GM19372 (cell line): ENCODE measurements around the gene MAML1.

Experiments
- ATAC-seq: cut with Tn5 transposase; IDR thresholded peaks from one replicate; pipeline ENCODE4 v1.9.1; 2021; ENCODE audit warnings: mild to moderate bottlenecking, low read depth, moderate library complexity; ENCODE audit not compliant: unreplicated experiment

The MAML1 gene

DNA sequence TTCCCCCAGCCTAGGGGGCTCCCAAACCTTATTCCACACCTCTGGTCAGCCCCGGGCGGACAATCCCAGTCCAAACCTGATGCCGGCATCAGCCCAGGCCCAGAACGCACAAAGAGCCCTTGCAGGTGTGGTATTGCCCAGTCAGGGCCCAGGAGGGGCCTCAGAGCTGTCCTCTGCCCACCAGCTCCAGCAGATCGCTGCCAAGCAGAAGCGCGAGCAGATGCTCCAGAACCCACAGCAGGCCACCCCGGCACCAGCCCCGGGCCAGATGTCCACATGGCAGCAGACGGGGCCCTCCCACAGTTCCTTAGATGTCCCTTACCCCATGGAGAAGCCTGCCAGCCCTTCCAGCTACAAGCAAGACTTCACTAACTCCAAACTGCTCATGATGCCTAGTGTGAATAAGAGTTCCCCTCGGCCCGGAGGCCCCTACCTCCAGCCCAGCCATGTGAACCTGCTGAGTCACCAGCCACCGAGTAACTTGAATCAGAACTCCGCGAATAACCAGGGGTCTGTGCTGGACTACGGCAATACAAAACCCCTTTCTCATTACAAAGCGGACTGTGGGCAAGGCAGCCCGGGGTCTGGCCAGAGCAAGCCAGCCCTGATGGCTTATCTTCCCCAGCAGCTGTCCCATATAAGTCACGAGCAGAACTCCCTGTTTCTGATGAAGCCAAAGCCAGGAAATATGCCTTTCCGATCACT, 33.6 kb downstream of the MAML1 start:
- ATAC-seq = no peak

- ATAC-seq = no peak
Observed at GRCh38 chr5:179766726-179767455, 34.3 kb downstream of the MAML1 start.

GRCh38 chr5:179767496-179768100, 35.0 kb downstream of the MAML1 start:
- no peak for ATAC-seq

- ATAC-seq = no peak
Observed at GRCh38 chr5:179768326-179769085, 35.9 kb downstream of the MAML1 start.

GRCh38 chr5:179769271-179769670, 36.6 kb downstream of the MAML1 start:
- ATAC-seq = no peak

DNA sequence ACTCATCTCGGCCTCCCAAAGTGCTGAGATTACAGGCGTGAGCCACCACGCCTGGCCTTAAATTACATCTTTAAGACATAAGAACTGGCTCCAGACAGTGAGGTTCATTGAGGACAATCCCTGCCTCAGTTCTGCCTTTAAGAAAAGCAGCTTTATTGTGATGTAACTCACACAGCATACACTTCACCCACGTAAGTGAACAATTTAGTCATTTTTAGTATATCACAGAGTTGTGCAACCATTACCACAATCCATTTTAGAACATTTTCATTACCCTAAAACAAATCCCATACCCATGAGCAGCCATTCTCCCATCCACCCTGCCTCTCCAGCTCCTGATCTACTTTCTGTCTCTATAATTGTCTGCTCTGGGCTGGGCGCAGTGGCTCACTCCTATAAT, 37.2 kb downstream of the MAML1 start:
- ATAC-seq = no peak

DNA sequence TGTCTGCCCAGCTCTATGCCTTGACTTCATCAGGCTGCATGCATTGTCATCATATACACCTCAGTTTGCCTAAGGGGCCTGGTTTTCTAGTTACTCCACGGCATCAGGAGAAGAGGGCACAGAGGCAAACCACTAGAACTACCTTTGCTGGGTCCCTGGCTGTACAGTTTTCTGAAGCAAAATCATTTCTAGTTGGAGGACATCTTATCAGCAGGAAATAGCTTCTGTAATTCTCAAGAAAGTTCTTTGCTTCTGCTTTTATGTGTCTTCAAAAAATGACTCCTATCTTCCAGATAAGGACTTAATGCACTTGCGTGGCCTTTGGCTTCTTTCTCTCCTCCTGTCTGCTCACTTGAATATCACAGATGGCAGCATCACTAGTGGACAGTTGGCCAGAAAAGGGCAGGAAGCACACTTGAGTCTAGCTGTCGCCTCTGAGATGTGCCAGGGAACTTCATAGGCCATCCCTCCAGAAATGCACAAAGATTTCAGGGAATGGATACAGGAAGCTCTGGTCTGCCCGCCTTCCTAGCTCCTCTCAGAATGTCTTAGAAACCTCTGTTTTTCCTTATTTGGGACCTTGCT, 38.8 kb downstream of the MAML1 start:
- ATAC-seq = no peak

GRCh38 chr5:179772351-179772750, 39.7 kb downstream of the MAML1 start:
- ATAC-seq = no peak

GRCh38 chr5:179773686-179774040, 41.0 kb downstream of the MAML1 start:
- ATAC-seq = no peak

- no peak for ATAC-seq
Observed at GRCh38 chr5:179774442-179774841, 41.8 kb downstream of the MAML1 start.

DNA sequence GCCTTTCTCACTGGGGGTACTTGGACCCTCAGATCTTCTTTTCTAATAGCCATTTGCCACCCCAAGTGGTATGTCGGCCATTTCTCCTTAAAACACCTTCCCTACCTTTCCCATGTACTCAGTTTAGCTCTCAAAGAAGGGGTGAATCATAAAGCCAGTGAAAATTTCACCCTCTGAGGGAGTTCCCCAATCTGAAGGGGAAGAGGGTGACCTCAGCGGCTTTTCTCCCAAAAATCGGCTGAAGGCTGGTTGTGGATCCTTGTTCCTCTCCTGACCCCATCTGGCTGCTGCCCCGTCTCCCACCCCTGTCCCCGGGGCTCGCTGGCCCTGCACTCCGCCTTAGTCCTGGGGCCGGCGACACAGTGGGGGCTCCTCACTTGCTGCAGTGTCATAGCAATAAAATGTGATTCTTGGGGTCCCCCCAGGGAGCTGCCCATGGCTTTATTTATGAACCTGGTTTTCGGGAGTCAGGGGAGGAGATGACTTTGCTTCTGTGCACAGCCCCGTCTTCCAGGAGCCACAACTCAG, 43.9 kb downstream of the MAML1 start:
- ATAC-seq = no peak

GRCh38 chr5:179777456-179777855, 44.8 kb downstream of the MAML1 start:
- ATAC-seq = no peak

DNA sequence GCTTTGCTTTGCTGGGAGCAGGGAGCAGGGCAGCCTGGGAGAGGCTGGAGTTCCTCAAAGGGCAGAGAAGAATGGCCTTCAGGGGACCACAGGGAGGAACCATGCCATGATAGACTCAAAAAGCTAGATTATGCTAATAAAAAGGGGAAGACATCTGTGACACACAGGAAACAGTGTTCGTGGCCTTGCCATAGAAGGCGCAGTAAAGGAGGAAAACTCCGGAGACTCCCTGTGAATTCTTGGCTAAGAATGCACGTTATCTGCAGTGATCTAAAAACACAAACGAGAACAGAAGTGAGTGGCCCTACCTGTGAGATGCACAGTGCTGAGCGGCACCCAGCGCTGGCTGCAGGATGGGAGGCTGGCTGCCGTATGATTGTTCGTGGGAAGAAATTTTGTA, 45.3 kb downstream of the MAML1 start:
- ATAC-seq = no peak

- no peak for ATAC-seq
Observed at GRCh38 chr5:179778591-179778990, 46.0 kb downstream of the MAML1 start.

DNA sequence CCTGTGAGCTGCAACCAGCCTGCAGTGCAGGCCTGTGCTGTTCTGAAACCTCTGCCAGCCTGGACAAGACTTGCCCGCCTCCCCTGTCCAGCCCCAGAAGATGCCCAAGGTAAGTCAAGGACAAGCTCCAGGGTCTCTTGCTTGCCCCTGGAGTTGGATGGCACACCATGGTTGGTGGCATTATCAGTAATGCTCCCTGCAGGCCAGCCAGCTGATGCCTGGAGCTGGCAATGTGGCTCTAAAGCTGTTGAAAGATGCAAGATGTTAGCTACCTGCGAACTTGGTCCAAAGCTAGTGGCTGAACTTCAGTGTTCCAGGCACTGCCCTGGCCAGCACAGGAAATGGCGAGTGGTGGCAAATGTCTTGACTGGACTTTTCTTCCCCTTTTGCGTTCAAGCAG, 47.2 kb downstream of the MAML1 start:
- ATAC-seq = no peak

GRCh38 chr5:179780362-179780761, 47.7 kb downstream of the MAML1 start:
- no peak for ATAC-seq

DNA sequence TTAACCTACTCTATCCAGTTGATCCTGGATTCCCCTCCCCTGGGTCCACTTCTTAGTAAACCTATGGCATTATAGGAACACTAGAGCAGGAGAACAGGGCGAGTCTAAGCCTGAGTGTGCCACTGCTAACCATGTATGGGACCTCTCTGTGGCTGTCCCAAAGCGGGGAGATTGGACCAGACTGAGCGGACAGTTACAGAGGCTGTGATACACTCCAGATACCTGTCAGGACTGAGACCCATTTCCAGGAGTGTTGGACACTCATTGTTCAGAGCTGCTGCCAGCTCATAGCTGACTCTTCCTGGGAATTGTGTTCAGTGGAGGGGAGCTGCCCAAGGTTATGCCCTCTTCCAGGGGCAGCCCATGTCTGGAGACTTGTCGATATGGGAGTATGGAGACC, 49.2 kb downstream of the MAML1 start:
- ATAC-seq = no peak

DNA sequence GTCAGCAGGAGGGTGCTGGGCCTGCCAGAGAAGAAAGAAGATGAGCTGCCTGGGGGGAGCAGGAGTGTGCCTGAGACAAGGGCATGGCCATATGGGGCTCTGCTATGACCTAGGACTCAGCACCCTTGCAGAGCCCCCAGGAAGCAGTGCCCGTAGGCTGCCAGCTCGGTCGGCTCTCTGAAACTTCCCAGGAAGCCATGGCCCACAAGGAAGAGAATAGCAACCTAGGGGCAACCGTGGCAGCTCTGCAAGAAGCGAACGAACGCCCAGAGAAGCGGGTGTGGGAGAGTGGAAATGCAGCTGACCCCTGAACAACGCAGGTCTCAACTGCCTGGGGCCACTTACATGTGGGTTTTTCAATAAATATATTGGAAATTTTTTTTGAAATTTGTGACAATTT, 50.5 kb downstream of the MAML1 start:
- no peak for ATAC-seq

- no peak for ATAC-seq
Observed at GRCh38 chr5:179786861-179787260, 54.2 kb downstream of the MAML1 start.

DNA sequence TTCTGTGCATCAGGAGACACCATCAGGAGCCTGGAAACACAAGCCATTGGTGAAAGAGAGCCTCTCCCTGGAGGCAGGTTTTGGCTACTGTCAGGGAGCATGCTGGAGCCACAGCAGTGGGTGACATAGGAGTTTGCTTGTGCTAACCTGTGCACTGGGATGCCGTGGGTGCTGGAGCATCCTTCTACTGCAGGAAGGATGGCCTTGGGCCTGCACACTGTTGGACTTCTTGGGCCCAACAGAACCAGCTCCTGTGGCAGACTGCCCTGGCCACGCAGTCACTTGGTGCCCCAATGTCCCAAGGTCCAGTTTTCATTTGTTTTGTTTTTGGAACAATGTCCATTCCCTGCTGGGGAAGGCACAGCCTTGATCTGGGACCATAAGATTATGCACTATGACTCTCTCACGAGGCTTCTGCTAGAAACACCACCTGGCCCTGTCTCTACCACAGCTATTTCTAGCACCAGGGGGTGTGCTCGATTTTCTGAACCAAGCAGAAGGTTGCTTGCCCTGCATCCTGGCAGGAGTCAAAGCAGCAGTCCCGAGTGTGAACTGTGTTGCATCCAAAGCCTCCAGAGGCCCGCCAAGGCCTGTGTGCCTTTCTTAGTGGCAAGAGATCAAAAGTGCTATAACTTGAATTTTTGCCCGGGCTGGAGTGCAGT, 55.7 kb downstream of the MAML1 start:
- no peak for ATAC-seq
